Measurements from ENCODE around the gene RPS23. TPM values are rescaled to one million over a fixed set of nuclear protein-coding genes. Genes with fewer than 3 reads are reported as not detected.

Gene RPS23
- total RNA-seq, 1 experiment from 2014 or later: 2,206 TPM

DNA sequence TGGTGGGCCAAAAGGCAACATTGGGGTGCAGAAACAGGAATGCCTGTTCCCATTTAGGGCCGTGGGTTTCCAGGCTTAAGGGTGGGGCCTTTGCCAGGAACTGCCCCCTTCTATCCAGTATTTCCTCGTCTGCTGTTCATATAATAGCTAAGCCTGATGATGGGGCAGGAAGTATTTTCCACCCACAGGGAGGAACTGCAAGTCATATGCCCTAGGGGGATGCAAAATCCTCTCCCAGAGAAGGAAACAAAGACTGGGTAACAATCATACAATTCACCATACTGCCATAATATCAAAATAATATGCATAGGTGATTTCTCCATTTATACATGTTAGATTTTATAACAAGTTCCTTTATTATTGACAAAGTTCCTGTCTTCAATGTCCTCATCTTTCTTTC is 20.5 kb upstream of the RPS23 start:
- no peak for ATAC-seq
- intact Hi-C loops (cut with micrococcal nuclease): no loop called here
- Histone ChIP-seq H4K20me1 (ENCODE audit: insufficient read depth) (no peaks in the 10 kb centered on the region; the same call in 1 of the 2 replicates), H3K4me3 (replicated peaks in 1 of 2; ENCODE audit: low read depth in 1 of 2, low read length in 2 of 2) (no peak overlapping the region), H2AFZ (ENCODE audit: low read depth, low read length, poor library complexity, severe bottlenecking) (no peak overlapping the region), H3K27ac (ENCODE audit: low read depth, low read length) (no peak overlapping the region), H3K4me1 (ENCODE audit: control insufficient read depth in 1 of 2, insufficient read depth in 2 of 2, low read length in 2 of 2) (no peaks in the 10 kb centered on the region), H3K9ac (ENCODE audit: low read length) (no peak overlapping the region), H3K27me3 (ENCODE audit: insufficient read depth, low read length) (no peaks in the 10 kb centered on the region), H3K79me2 (ENCODE audit: insufficient read depth, low read length) (no peaks in the 10 kb centered on the region), H3K9me2 (ENCODE audit: insufficient read depth) (no peaks in the 10 kb centered on the region), H3K9me3 (ENCODE audit: control insufficient read depth in 1 of 2, insufficient read depth in 1 of 2, low read depth in 1 of 2, low read length in 2 of 2) (no peaks in the 10 kb centered on the region), H3K4me2 (ENCODE audit: low read length) (no peak overlapping the region), H3K36me3 (ENCODE audit: control insufficient read depth in 1 of 2, insufficient read depth in 2 of 2, low read length in 2 of 2) (no peaks in the 10 kb centered on the region)
- POLR2A ChIA-PET: no interaction called here
- TF ChIP-seq CEBPB (IDR thresholded peaks at IDR 0.05; ENCODE audit: low read depth) (no peak), ZNF274 (IDR thresholded peaks at IDR 0.05; ENCODE audit: low read depth, low read length) (no peak), ATF3 (IDR thresholded peaks at IDR 0.05) (no peak), JUND (IDR thresholded peaks at IDR 0.05) (no peak)
- no TSS peak for BruUV-seq (replicated peaks)
- DNase-seq (ENCODE audit: low read depth, low spot score): no peak
- RAD21 ChIA-PET (ENCODE audit: low non-redundant PET in 1 of 2, low total read pairs in 2 of 2, uncharacterized antibody in 2 of 2, unreplicated experiment in 2 of 2): no interaction called here
- CTCF ChIA-PET: no interaction called here

GRCh38 chr5:82297711-82298110 is 19.6 kb upstream of the RPS23 start:
- Histone ChIP-seq H3K27ac (ENCODE audit: low read depth, low read length) (no peak overlapping the region), H4K20me1 (ENCODE audit: insufficient read depth) (no peaks in the 10 kb centered on the region; the same call in 1 of the 2 replicates), H3K36me3 (ENCODE audit: control insufficient read depth in 1 of 2, insufficient read depth in 2 of 2, low read length in 2 of 2) (no peaks in the 10 kb centered on the region), H3K27me3 (ENCODE audit: insufficient read depth, low read length) (no peaks in the 10 kb centered on the region), H3K4me3 (replicated peaks in 1 of 2; ENCODE audit: low read depth in 1 of 2, low read length in 2 of 2) (no peak overlapping the region), H3K4me2 (ENCODE audit: low read length) (no peak overlapping the region), H3K4me1 (ENCODE audit: control insufficient read depth in 1 of 2, insufficient read depth in 2 of 2, low read length in 2 of 2) (no peaks in the 10 kb centered on the region), H3K9ac (ENCODE audit: low read length) (no peak overlapping the region), H3K9me2 (ENCODE audit: insufficient read depth) (no peaks in the 10 kb centered on the region), H2AFZ (ENCODE audit: low read depth, low read length, poor library complexity, severe bottlenecking) (no peak overlapping the region), H3K79me2 (ENCODE audit: insufficient read depth, low read length) (no peaks in the 10 kb centered on the region), H3K9me3 (ENCODE audit: control insufficient read depth in 1 of 2, insufficient read depth in 1 of 2, low read depth in 1 of 2, low read length in 2 of 2) (no peaks in the 10 kb centered on the region)
- ATAC-seq: no peak
- ChIA-PET POLR2A (no interaction called here), CTCF (no interaction called here), RAD21 (ENCODE audit: low non-redundant PET in 1 of 2, low total read pairs in 2 of 2, uncharacterized antibody in 2 of 2, unreplicated experiment in 2 of 2) (no interaction called here)
- no peak for DNase-seq (ENCODE audit: low read depth, low spot score)
- no TSS peak for BruUV-seq (replicated peaks)
- intact Hi-C loops (cut with micrococcal nuclease): no loop called here
- TF ChIP-seq ZFX (IDR thresholded peaks at IDR 0.05) (no peak), SP1 (IDR thresholded peaks at IDR 0.05; ENCODE audit: low read depth) (no peak), RAD21 (IDR thresholded peaks at IDR 0.05; ENCODE audit: low read depth) (no peak), CEBPB (IDR thresholded peaks at IDR 0.05; ENCODE audit: low read depth) (no peak), EGR1 (IDR thresholded peaks at IDR 0.05; ENCODE audit: low read depth) (no peak), SRF (IDR thresholded peaks at IDR 0.05; ENCODE audit: low read depth) (no peak), EZH2 (IDR thresholded peaks at IDR 0.05) (no peak), CTCF (IDR thresholded peaks at IDR 0.05 in 2 of 3, conservative IDR thresholded peaks at IDR 0.05 in 1 of 3; ENCODE audit: borderline replicate concordance in 1 of 3, insufficient read depth in 1 of 3, low read depth in 2 of 3, low read length in 2 of 3) (no peak), POLR2A (IDR thresholded peaks at IDR 0.05; ENCODE audit: borderline replicate concordance, extremely low read depth, insufficient read depth, insufficient read length) (no peak), REST (IDR thresholded peaks at IDR 0.05; ENCODE audit: low read depth) (no peak), YY1 (IDR thresholded peaks at IDR 0.05; ENCODE audit: extremely low read depth, insufficient replicate concordance, low read depth, low read length) (no peak), TCF7L2 (IDR thresholded peaks at IDR 0.05; ENCODE audit: borderline replicate concordance, extremely low read depth, insufficient read depth, insufficient read length) (no peak), EZH2phosphoT487 (IDR thresholded peaks at IDR 0.05; ENCODE audit: borderline replicate concordance) (no peak), SIN3A (IDR thresholded peaks at IDR 0.05; ENCODE audit: low read depth) (no peak)
- TF ChIP-seq, protein P1, sequence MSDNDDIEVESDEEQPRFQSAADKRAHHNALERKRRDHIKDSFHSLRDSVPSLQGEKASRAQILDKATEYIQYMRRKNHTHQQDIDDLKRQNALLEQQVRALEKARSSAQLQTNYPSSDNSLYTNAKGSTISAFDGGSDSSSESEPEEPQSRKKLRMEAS (IDR thresholded peaks at IDR 0.05): no peak
